Astrocyte of the hippocampus (primary cell): ENCODE data around the gene OSBPL6.
A peak's percentile ranks its signal among the peaks of the same experiment; 100 is the strongest.

Source experiments
- DNase-seq: peaks from one replicate; pipeline ENCODE4 v3.0.0; 2011; ENCODE audit warnings: low read depth, low spot score

The OSBPL6 gene

GRCh38 chr2:178436662-178437061, 242.3 kb downstream of the OSBPL6 start:
- no peak for DNase-seq

- peak; percentile 5 for DNase-seq
Observed at GRCh38 chr2:178441426-178441825, 247.1 kb downstream of the OSBPL6 start.

GRCh38 chr2:178448968-178449661, 254.8 kb downstream of the OSBPL6 start:
- no peak for DNase-seq

- DNase-seq: peak; percentile 25
Observed at GRCh38 chr2:178449700-178450523, 255.6 kb downstream of the OSBPL6 start.

- DNase-seq: no peak
Observed at GRCh38 chr2:178450524-178450773, 256.1 kb downstream of the OSBPL6 start.

GRCh38 chr2:178450774-178451525, 256.6 kb downstream of the OSBPL6 start, which contains the start of the genes PJVK and PRKRA:
Gene PJVK, plus strand, starts transcription at chr2:178451378. Its CDS starts 2,032 bp downstream, at chr2:178453410.
Gene PRKRA, minus strand, starts transcription at chr2:178451175. Its CDS starts 145 bp downstream, at chr2:178451030.
- DNase-seq: peak; percentile 100

GRCh38 chr2:178452334-178452733, 258.0 kb downstream of the OSBPL6 start:
- DNase-seq: no peak
